T-cell (primary cell): ENCODE data around the gene EML4. TPM values are rescaled to one million over a fixed set of nuclear protein-coding genes. Genes with fewer than 3 reads are reported as not detected.

Experiments
- ATAC-seq, 4 experiments: fragments of 200-7000 bp in 3 of 4; fragments of 150-1000 bp in 1 of 4; cut with Tn5 transposase; replicated peaks in 1 of 4; 1 replicate in 3 of 4; 2 replicates in 1 of 4; pipeline ENCODE4 v1.10.0; 2021; ENCODE audit warnings: moderate library complexity in 3 of 4, mild to moderate bottlenecking in 2 of 4, moderate number of reproducible peaks in 1 of 4
- CTCF ChIA-PET, 2 donors: fragments of 300-600 bp; sonication (Branson Sonifier 250); formaldehyde crosslinking; loops; one replicate each; lab custom pipeline; 2022; ENCODE audit warnings: antibody characterized with exemption in 2 of 2; lab: Charles Lee
- POLR2A ChIA-PET, 2 donors: fragments of 300-600 bp; sonication (Branson Sonifier 250); formaldehyde crosslinking; loops; one replicate each; lab custom pipeline; 2022; ENCODE audit warnings: antibody characterized with exemption in 2 of 2; lab: Charles Lee
- DNase-seq, 35 experiments: peaks; one replicate each; pipeline versions ENCODE4 v3.0.0 to v3.0.0-alpha.2; 2013 to 2023
- H3K27ac ChIP-seq: one replicate; pipeline ENCODE4 v1.5.1; 2013; ENCODE audit warnings: low read length
- H3K27me3 ChIP-seq, 2 experiments: replicated peaks in 1 of 2; 1 replicate in 1 of 2; 2 replicates in 1 of 2; pipeline versions ENCODE4 v1.6.1 to v1.7.0; 2013; ENCODE audit warnings: low read length in 1 of 2, mixed read lengths in 1 of 2; ENCODE audit not compliant: control insufficient read depth in 2 of 2, insufficient read depth in 2 of 2; ENCODE audit errors: extremely low read depth in 1 of 2
- H3K36me3 ChIP-seq, 2 donors: 1 replicate in 1 of 2; 2 replicates in 1 of 2; pipeline versions ENCODE4 v1.6.1 to v1.7.0; 2013; ENCODE audit warnings: low read length in 1 of 2; ENCODE audit not compliant: control insufficient read depth in 2 of 2, insufficient read depth in 1 of 2; ENCODE audit errors: extremely low read depth in 1 of 2
- H3K4me1 ChIP-seq, 2 experiments: 1 replicate in 1 of 2; 2 replicates in 1 of 2; pipeline versions ENCODE4 v1.6.1 to v1.7.0; 2013; ENCODE audit warnings: low read length in 2 of 2, mixed read lengths in 1 of 2; ENCODE audit not compliant: insufficient read depth in 2 of 2, control insufficient read depth in 1 of 2; ENCODE audit errors: extremely low read depth in 1 of 2
- H3K4me3 ChIP-seq, 2 donors: 1 replicate in 1 of 2; 2 replicates in 1 of 2; pipeline versions ENCODE4 v1.5.1 to v1.7.0; 2013; ENCODE audit warnings: mild to moderate bottlenecking in 2 of 2, low read length in 1 of 2, moderate library complexity in 1 of 2; ENCODE audit not compliant: control insufficient read depth in 1 of 2; ENCODE audit errors: extremely low read depth in 1 of 2
- H3K9me3 ChIP-seq: 2 replicates; pipeline ENCODE4 v1.7.0; 2013
- H3K27ac Mint-ChIP-seq, 2 donors: one replicate each; pipeline ENCODE4 v1.8.0; 2020 to 2021; ENCODE audit warnings: mild to moderate bottlenecking in 2 of 2, mixed read lengths in 2 of 2
- H3K27me3 Mint-ChIP-seq, 2 donors: one replicate each; pipeline ENCODE4 v1.8.0; 2021 to 2022; ENCODE audit warnings: mixed read lengths in 2 of 2
- H3K36me3 Mint-ChIP-seq: one replicate; pipeline ENCODE4 v1.8.0; 2021; ENCODE audit warnings: mixed read lengths
- H3K4me1 Mint-ChIP-seq, 3 donors: one replicate each; pipeline ENCODE4 v1.8.0; 2020 to 2022; ENCODE audit warnings: mixed read lengths in 3 of 3, mild to moderate bottlenecking in 1 of 3
- H3K4me3 Mint-ChIP-seq, 3 donors: one replicate each; pipeline ENCODE4 v1.8.0; 2020 to 2022; ENCODE audit warnings: mild to moderate bottlenecking in 3 of 3, mixed read lengths in 3 of 3, moderate library complexity in 3 of 3
- H3K9me3 Mint-ChIP-seq, 3 donors: one replicate each; pipeline ENCODE4 v1.8.0; 2020 to 2022; ENCODE audit warnings: mixed read lengths in 3 of 3
- WGBS: methylation state at CpG from one replicate; pipeline ENCODE4 v1.1.5; 2013; ENCODE audit warnings: missing lambda C conversion rate; ENCODE audit not compliant: insufficient coverage; 5-methylcytosine and 5-hydroxymethylcytosine counted together
- total RNA-seq, 35 experiments: library from RNA in 6 of 35; stranded (reverse) in 6 of 35; fragments of 120-200 nt in 1 of 35; gene quantifications; one replicate each; pipeline versions ENCODE4 v1.2.1 to v1.2.4 and lab custom pipeline; 2013 to 2026

The EML4 gene
- total RNA-seq, 5 donors from 2014 or later (not counting 1 experiment from before 2014, with no cell fraction given), result 101 to 223 (median 123) TPM

DNA sequence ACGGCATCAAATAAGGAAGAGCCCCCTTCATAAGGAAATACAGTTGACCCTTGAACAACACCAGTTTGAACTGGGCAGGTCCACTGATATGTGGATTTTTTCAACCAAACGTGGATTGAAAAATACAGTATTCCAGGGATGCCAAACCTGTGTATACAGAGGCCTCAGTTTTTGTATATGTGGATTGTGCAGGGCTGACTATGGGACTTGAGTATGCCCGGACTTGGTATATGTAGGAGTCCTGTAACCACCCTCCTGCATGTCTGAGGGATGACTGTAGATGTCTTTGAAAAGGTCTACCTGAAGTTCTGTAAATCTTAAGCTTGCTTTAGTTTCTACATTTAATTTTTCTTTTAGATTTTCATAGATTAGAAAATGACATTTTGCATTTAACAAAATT is 50.0 kb downstream of the EML4 start:
- WGBS, result 80% methylated on average over 1 of the region's 3 CpGs
- ChIA-PET CTCF (no interaction called here), POLR2A (interaction anchor here in 1 of 2 donors (0.6 kb wide), 1 partner anchor 122 kb away, joined by 3 read pairs; no protein-coding TSS in a partner anchor)
- Histone ChIP-seq H3K36me3 (peaks cover 0 to 5% of the 10 kb centered on the region in 2 donors), H3K9me3 (no peaks in the 10 kb centered on the region), H3K4me3 (no peak overlapping the region), H3K4me1 (peaks cover 2 to 35% of the 10 kb centered on the region in 2 experiments), H3K27ac (no peak overlapping the region), H3K27me3 (no peaks in the 10 kb centered on the region)
- no peak for DNase-seq
- no peaks in the 10 kb centered on the region for H3K27me3 Mint-ChIP-seq
- ATAC-seq, result no peak
- H3K4me1 Mint-ChIP-seq, result peaks cover 83 to 89% (median 88%) of the 10 kb centered on the region in 3 donors
- peaks cover 32% of the 10 kb centered on the region for H3K36me3 Mint-ChIP-seq
- H3K27ac Mint-ChIP-seq, result peak overlapping the region in 1 of 2 donors; percentile 44
- no peaks in the 10 kb centered on the region for H3K9me3 Mint-ChIP-seq
- H3K4me3 Mint-ChIP-seq, result no peak overlapping the region

DNA sequence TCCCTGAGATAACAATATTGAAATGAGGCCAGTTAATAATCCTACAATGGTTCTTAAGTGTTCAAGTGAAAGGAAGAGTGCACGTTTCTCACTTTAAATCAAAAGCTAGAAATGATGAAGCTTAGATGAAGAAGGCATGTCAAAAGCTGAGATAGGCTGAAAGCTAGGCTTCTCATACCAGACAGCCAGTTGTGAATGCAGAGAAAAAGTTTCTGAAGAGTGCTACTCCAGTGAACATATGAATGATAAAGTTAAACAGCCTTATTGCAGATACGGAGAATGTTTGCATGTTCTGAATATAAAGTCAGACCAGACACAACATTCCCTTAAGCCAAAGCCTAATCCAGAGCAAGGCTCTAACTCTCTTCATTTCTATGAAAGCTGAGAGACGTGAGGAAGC is 51.4 kb downstream of the EML4 start:
- H3K27ac Mint-ChIP-seq, result peak overlapping the region; percentile 60 to 81
- peaks cover 34% of the 10 kb centered on the region for H3K36me3 Mint-ChIP-seq
- DNase-seq (no peak), ATAC-seq (peak in 1 of 4 experiments; percentile 23)
- Histone ChIP-seq H3K4me1 (peaks cover under 1 to 31% of the 10 kb centered on the region in 2 experiments), H3K36me3 (peaks cover 0 to 5% of the 10 kb centered on the region in 2 donors), H3K4me3 (no peak overlapping the region), H3K27ac (peak overlapping the region; percentile 26), H3K27me3 (no peaks in the 10 kb centered on the region), H3K9me3 (no peaks in the 10 kb centered on the region)
- no peaks in the 10 kb centered on the region for H3K27me3 Mint-ChIP-seq
- POLR2A ChIA-PET, result interaction anchor here (0.6 to 0.7 kb wide), 5 partner anchors 16 to 126 kb away, joined by 5 to 14 read pairs (median 7); no protein-coding TSS in a partner anchor
- H3K9me3 Mint-ChIP-seq, result no peaks in the 10 kb centered on the region
- CTCF ChIA-PET, result interaction anchor here (0.7 to 1.2 kb wide), 6 partner anchors 27 to 131 kb away, joined by 3 to 4 read pairs (median 4); no protein-coding TSS in a partner anchor
- H3K4me1 Mint-ChIP-seq, result peaks cover 87 to 88% (median 87%) of the 10 kb centered on the region in 3 donors
- 40% methylated on average over 1 of the region's 3 CpGs for WGBS
- H3K4me3 Mint-ChIP-seq, result peak overlapping the region in 2 of 3 donors; percentile 13 to 33

DNA sequence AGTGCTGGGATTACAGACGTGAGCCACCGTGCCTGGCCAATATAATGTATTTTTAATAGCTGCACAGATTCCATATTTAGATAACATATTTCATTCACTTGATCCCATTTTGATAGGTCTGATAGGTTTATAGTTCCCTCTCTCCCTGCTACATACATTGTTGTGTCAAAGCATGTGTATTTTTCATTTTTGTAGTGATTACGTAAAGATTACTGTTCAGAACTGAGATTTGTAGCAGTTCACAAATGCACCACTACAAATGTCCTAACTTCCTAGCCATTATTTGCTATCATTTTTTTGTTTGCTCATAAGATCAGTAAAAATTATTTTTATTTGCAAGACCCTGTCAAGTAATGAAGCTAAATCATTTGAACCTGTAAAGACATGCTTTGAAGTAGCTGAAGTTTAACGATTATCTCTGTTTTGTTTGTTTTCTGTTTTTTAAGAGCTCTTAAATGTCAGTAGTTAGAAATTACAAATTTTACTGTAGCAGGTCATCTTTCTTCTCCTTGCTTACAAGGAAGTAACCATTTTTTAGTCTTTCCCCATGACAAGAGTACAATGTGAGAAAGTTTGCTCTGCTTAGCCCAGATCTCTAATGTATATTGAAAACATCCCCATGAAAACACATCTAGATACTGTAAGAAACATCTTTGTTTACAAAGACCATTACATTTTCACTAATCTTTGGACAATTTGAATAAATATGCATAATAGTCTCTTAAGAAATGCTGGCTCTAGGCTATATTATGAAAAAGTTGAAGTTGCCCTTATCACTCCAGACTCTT is 54.1 kb downstream of the EML4 start:
- Mint-ChIP-seq H3K27me3 (no peaks in the 10 kb centered on the region), H3K27ac (peak overlapping the region in 1 of 2 donors; percentile 36), H3K9me3 (no peaks in the 10 kb centered on the region), H3K36me3 (peaks cover 24% of the 10 kb centered on the region), H3K4me3 (peak overlapping the region in 1 of 3 donors; percentile 1), H3K4me1 (peaks cover 86 to 88% (median 86%) of the 10 kb centered on the region in 3 donors)
- H3K36me3 ChIP-seq, result peaks cover 0 to 8% of the 10 kb centered on the region in 2 donors
- no peaks in the 10 kb centered on the region for H3K27me3 ChIP-seq
- DNase-seq (no peak), ATAC-seq (no peak)
- H3K27ac ChIP-seq, result no peak overlapping the region
- no peaks in the 10 kb centered on the region for H3K9me3 ChIP-seq
- POLR2A ChIA-PET, result interaction anchor here in 1 of 2 donors (0.6 kb wide), 1 partner anchor 19 kb away, joined by 5 read pairs; no protein-coding TSS in a partner anchor
- H3K4me3 ChIP-seq, result no peak overlapping the region
- WGBS, result no CpG with 5 or more reads among the region's 4 CpGs
- H3K4me1 ChIP-seq, result peaks cover 4 to 33% of the 10 kb centered on the region in 2 experiments
- CTCF ChIA-PET, result interaction anchor here in 1 of 2 donors (0.9 to 1.0 kb wide), 2 partner anchors 106 to 127 kb away, joined by 3 read pairs; no protein-coding TSS in a partner anchor

DNA sequence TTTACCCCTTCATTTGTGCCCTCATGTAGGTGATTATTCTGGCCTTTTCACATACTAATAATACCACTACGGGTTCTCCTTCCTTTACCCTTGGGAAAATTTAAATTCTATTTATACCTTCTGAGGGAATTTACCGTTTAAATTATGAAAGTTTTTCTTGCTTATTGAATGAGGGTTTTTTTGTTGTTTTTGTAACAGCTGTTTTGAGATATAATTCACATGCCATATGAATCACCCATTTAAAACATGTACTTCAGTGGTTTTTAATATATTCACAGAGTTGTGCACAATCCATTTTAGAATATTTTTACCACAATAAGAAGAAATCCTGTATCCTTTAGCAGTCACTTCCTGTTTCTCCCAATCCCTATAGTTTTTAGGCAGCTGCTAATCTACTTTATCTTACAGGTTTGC is 54.7 kb downstream of the EML4 start:
- ATAC-seq, result no peak
- peaks cover 23% of the 10 kb centered on the region for H3K36me3 Mint-ChIP-seq
- peaks cover 4 to 32% of the 10 kb centered on the region in 2 experiments for H3K4me1 ChIP-seq

DNA sequence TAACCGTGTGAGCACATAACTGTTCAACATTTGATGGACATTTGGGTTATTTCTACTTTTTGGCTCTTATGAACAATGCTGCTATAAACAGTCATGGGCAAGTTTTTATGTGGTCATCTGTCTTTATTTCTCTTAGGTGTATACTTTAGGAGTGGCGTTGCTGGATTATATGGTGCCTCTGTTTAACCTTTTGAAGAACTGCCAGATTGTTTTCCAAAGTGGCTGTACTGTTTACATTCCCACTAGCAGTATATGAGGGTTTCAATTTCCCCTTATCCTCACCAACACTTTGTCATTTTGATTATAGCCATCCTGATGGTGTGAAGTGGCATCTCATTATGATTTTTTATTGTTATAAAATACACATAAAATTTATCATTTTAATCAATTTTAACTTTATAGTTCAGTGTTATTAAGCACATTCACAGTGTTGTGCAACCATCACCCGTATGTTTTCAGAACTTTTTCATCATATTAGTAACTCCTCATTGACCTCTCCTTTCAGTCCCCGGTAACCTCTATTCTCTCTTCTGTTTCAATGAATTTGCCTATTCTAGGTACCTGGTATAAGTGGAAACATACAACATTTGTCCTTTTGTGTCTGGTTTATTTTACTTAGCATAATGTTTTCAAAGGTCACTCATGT is 55.4 kb downstream of the EML4 start:
- no peak for ATAC-seq
- CTCF ChIA-PET, result no interaction called here
- peaks cover 4 to 30% of the 10 kb centered on the region in 2 experiments for H3K4me1 ChIP-seq
- no peak overlapping the region for H3K27ac ChIP-seq
- 100% methylated on average over 1 of the region's 4 CpGs for WGBS
- POLR2A ChIA-PET, result no interaction called here
- peak overlapping the region in 1 of 2 donors; percentile 6 for H3K27ac Mint-ChIP-seq
- no peaks in the 10 kb centered on the region for H3K9me3 Mint-ChIP-seq
- H3K27me3 ChIP-seq, result no peaks in the 10 kb centered on the region
- H3K4me1 Mint-ChIP-seq, result peaks cover 86 to 89% (median 86%) of the 10 kb centered on the region in 3 donors
- H3K9me3 ChIP-seq, result no peaks in the 10 kb centered on the region
- H3K4me3 ChIP-seq, result no peak overlapping the region
- no peak overlapping the region for H3K4me3 Mint-ChIP-seq
- H3K27me3 Mint-ChIP-seq, result no peaks in the 10 kb centered on the region
- no peak for DNase-seq
- H3K36me3 Mint-ChIP-seq, result peaks cover 22% of the 10 kb centered on the region
- H3K36me3 ChIP-seq, result peaks cover 0 to 8% of the 10 kb centered on the region in 2 donors

More for the DNA sequence above, 54.7 kb downstream of the EML4 start:
- Mint-ChIP-seq H3K9me3 (no peaks in the 10 kb centered on the region), H3K27me3 (no peaks in the 10 kb centered on the region), H3K4me3 (peak overlapping the region in 1 of 3 donors; percentile 8), H3K4me1 (peaks cover 86 to 88% (median 87%) of the 10 kb centered on the region in 3 donors), H3K27ac (peak overlapping the region in 1 of 2 donors; percentile 6)
- no peak for DNase-seq
- Histone ChIP-seq H3K9me3 (no peaks in the 10 kb centered on the region), H3K27me3 (no peaks in the 10 kb centered on the region), H3K4me3 (no peak overlapping the region), H3K36me3 (peaks cover 0 to 8% of the 10 kb centered on the region in 2 donors), H3K27ac (no peak overlapping the region)
- POLR2A ChIA-PET, result no interaction called here
- CTCF ChIA-PET, result interaction anchor here in 1 of 2 donors (0.9 kb wide), 1 partner anchor 105 kb away, joined by 3 read pairs; no protein-coding TSS in a partner anchor
- no CpG with 5 or more reads among the region's 2 CpGs for WGBS

DNA sequence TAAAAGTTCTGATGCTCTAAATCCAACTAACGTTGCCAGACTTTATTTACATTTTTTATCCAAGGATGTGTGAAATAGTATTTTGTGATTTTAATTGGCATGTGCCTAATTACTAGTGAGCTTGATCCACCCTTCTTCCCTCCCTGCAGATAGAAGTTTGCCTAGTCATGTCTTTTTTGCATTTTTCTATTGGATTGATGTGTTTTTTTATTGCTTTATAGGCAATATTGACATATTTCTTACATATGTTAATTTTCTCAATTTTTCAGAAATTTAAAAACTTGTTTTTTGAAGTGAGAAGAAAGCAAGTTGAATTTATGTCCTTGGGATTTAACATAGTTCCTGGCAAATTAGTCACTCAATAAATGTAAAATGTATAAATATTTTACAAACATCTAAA is 56.4 kb downstream of the EML4 start:
- H3K27ac Mint-ChIP-seq, result no peak overlapping the region
- H3K9me3 Mint-ChIP-seq, result no peaks in the 10 kb centered on the region
- DNase-seq (no peak), ATAC-seq (no peak)
- no peak overlapping the region for H3K4me3 Mint-ChIP-seq
- H3K36me3 Mint-ChIP-seq, result peaks cover 22% of the 10 kb centered on the region
- WGBS, result no CpG with 5 or more reads among the region's 1 CpG
- Histone ChIP-seq H3K27ac (no peak overlapping the region), H3K4me3 (no peak overlapping the region), H3K9me3 (no peaks in the 10 kb centered on the region), H3K27me3 (no peaks in the 10 kb centered on the region), H3K4me1 (peaks cover 4 to 32% of the 10 kb centered on the region in 2 experiments), H3K36me3 (peaks cover 0 to 8% of the 10 kb centered on the region in 2 donors)
- H3K4me1 Mint-ChIP-seq, result peaks cover 83 to 86% (median 84%) of the 10 kb centered on the region in 3 donors
- H3K27me3 Mint-ChIP-seq, result no peaks in the 10 kb centered on the region
- POLR2A ChIA-PET, result interaction anchor here in 1 of 2 donors (0.5 to 0.6 kb wide), 2 partner anchors 10 to 16 kb away, joined by 3 read pairs; no protein-coding TSS in a partner anchor
- CTCF ChIA-PET, result no interaction called here
